ENCODE data around the gene TBC1D5. TPM values are rescaled to one million over a fixed set of nuclear protein-coding genes. Genes with fewer than 3 reads are reported as not detected.

TBC1D5 gene
- polyA plus RNA-seq, 2 of the 4 experiments (the other 2 are of a cell fraction): 36.7 to 72.2 TPM

- WGBS (ENCODE audit: missing lambda C conversion rate): 88% methylated on average over 2 of the region's 2 CpGs
- H3K4me1 ChIP-seq: peaks cover 9% of the 10 kb centered on the region; the same call in 2 of the 3 replicates
- ChIA-PET POLR2A (no interaction called here), CTCF (interaction anchor here (0.9 kb wide), 1 partner anchor 343 kb away, joined by 3 read pairs; no protein-coding TSS in a partner anchor)
- no peak overlapping the region for H3K4me3 ChIP-seq
- peak overlapping the region; percentile 50 to 72 for H3K27ac ChIP-seq
- no peaks in the 10 kb centered on the region for H3K9me3 ChIP-seq
- FAIRE-seq (no peak), DNase-seq (ENCODE audit: low read depth in 1 of 2, low spot score in 1 of 2) (peak in 1 of 2 experiments; percentile 23), ATAC-seq (no peak)
- no peak overlapping the region for H3K4me2 ChIP-seq
- TF ChIP-seq NFE2L2 (conservative IDR thresholded peaks at IDR 0.05; ENCODE audit: low read length) (peak; percentile 92), ZFP36 (IDR thresholded peaks at IDR 0.05; ENCODE audit: borderline replicate concordance, partially characterized antibody) (no peak), MAFK (IDR thresholded peaks at IDR 0.05; ENCODE audit: partially characterized antibody) (peak; percentile 95), SMC3 (IDR thresholded peaks at IDR 0.05) (no peak), HES2 (IDR thresholded peaks at IDR 0.05) (no peak)
Observed at GRCh38 chr3:17771177-17772017, 29.0 kb upstream of the TBC1D5 start.

GRCh38 chr3:17770682-17771081 is 28.3 kb upstream of the TBC1D5 start:
- peak overlapping the region; percentile 50 to 72; a peak in 3 of 6 replicates for H3K27ac ChIP-seq
- no peak for TF ChIP-seq SMC3 (IDR thresholded peaks at IDR 0.05)
- no peak for TF ChIP-seq ESRRA (IDR thresholded peaks at IDR 0.05; ENCODE audit: borderline replicate concordance, low read length)
- TF ChIP-seq CHD4 (IDR thresholded peaks at IDR 0.05; ENCODE audit: borderline replicate concordance): no peak
- TF ChIP-seq, protein P1, sequence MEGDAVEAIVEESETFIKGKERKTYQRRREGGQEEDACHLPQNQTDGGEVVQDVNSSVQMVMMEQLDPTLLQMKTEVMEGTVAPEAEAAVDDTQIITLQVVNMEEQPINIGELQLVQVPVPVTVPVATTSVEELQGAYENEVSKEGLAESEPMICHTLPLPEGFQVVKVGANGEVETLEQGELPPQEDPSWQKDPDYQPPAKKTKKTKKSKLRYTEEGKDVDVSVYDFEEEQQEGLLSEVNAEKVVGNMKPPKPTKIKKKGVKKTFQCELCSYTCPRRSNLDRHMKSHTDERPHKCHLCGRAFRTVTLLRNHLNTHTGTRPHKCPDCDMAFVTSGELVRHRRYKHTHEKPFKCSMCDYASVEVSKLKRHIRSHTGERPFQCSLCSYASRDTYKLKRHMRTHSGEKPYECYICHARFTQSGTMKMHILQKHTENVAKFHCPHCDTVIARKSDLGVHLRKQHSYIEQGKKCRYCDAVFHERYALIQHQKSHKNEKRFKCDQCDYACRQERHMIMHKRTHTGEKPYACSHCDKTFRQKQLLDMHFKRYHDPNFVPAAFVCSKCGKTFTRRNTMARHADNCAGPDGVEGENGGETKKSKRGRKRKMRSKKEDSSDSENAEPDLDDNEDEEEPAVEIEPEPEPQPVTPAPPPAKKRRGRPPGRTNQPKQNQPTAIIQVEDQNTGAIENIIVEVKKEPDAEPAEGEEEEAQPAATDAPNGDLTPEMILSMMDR (IDR thresholded peaks at IDR 0.05): no peak
- TF ChIP-seq MAX (IDR thresholded peaks at IDR 0.05): no peak
- TF ChIP-seq JUN (IDR thresholded peaks at IDR 0.05): no peak
- TF ChIP-seq KDM5A (IDR thresholded peaks at IDR 0.05): no peak
- TF ChIP-seq CEBPB (IDR thresholded peaks at IDR 0.05): no peak
- TF ChIP-seq, protein P2, sequence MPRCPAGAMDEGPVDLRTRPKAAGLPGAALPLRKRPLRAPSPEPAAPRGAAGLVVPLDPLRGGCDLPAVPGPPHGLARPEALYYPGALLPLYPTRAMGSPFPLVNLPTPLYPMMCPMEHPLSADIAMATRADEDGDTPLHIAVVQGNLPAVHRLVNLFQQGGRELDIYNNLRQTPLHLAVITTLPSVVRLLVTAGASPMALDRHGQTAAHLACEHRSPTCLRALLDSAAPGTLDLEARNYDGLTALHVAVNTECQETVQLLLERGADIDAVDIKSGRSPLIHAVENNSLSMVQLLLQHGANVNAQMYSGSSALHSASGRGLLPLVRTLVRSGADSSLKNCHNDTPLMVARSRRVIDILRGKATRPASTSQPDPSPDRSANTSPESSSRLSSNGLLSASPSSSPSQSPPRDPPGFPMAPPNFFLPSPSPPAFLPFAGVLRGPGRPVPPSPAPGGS (IDR thresholded peaks at IDR 0.05): no peak
- no peak for TF ChIP-seq GATA3 (IDR thresholded peaks at IDR 0.05; ENCODE audit: borderline replicate concordance)
- no peak for TF ChIP-seq PHF8 (IDR thresholded peaks at IDR 0.05; ENCODE audit: borderline replicate concordance, low read depth)
- TF ChIP-seq NFE2L2 (conservative IDR thresholded peaks at IDR 0.05; ENCODE audit: low read length): no peak
- TF ChIP-seq NR3C1 (IDR thresholded peaks at IDR 0.05): no peak
- TF ChIP-seq KDM1A (IDR thresholded peaks at IDR 0.05; ENCODE audit: low read depth): no peak
- no peak for TF ChIP-seq ZSCAN20 (CRISPR knock-in tag; IDR thresholded peaks at IDR 0.05)
- TF ChIP-seq HOXA7 (CRISPR knock-in tag; IDR thresholded peaks at IDR 0.05): no peak
- TF ChIP-seq RAD21 (conservative IDR thresholded peaks at IDR 0.05 in 1 of 2, IDR thresholded peaks at IDR 0.05 in 1 of 2): no peak
- TF ChIP-seq, protein P3, sequence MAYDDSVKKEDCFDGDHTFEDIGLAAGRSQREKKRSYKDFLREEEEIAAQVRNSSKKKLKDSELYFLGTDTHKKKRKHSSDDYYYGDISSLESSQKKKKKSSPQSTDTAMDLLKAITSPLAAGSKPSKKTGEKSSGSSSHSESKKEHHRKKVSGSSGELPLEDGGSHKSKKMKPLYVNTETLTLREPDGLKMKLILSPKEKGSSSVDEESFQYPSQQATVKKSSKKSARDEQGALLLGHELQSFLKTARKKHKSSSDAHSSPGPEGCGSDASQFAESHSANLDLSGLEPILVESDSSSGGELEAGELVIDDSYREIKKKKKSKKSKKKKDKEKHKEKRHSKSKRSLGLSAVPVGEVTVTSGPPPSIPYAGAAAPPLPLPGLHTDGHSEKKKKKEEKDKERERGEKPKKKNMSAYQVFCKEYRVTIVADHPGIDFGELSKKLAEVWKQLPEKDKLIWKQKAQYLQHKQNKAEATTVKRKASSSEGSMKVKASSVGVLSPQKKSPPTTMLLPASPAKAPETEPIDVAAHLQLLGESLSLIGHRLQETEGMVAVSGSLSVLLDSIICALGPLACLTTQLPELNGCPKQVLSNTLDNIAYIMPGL (CRISPR knock-in tag; IDR thresholded peaks at IDR 0.05; ENCODE audit: borderline replicate concordance): no peak
- H3K4me1 ChIP-seq: peaks cover 9% of the 10 kb centered on the region; the same call in 2 of the 3 replicates
- ChIA-PET CTCF (no interaction called here), POLR2A (no interaction called here)
- no peak overlapping the region for H3K4me2 ChIP-seq
- no peak for ATAC-seq
- DNase-seq (ENCODE audit: low read depth in 1 of 2, low spot score in 1 of 2): no peak
- no peaks in the 10 kb centered on the region for H3K9me3 ChIP-seq
- no peak for FAIRE-seq
- H3K4me3 ChIP-seq: no peak overlapping the region

Measured in A549 (cell line).